HepG2 (cell line): Measurements from ENCODE around the gene CARMIL3. TPM values are rescaled to one million over a fixed set of nuclear protein-coding genes. Genes with fewer than 3 reads are reported as not detected.

Experiments
- AKAP8 ChIP-seq: sonication (generic); formaldehyde crosslinking; IDR thresholded peaks from 2 replicates; pipeline ENCODE4 v1.5.1; 2020; ENCODE audit warnings: mild to moderate bottlenecking, missing genetic modification reagents
- EP300 ChIP-seq, 3 experiments: sonication (generic) in 1 of 3; formaldehyde crosslinking in 1 of 3; IDR thresholded peaks; 2 replicates each; pipeline versions ENCODE4 v1.5.1 to v1.6.1; 2011 to 2020; ENCODE audit warnings: low read depth in 2 of 3, low read length in 2 of 3, borderline replicate concordance in 1 of 3, improper control_type of control experiment in 1 of 3, mild to moderate bottlenecking in 1 of 3, missing genetic modification reagents in 1 of 3, moderate library complexity in 1 of 3
- HMGA1 ChIP-seq: sonication (generic); formaldehyde crosslinking; conservative IDR thresholded peaks from 2 replicates; pipeline ENCODE4 v1.4.0; 2020; ENCODE audit warnings: missing genetic modification reagents
- KLF6 ChIP-seq: IDR thresholded peaks from 2 replicates; pipeline ENCODE4 v1.8.0; 2016; ENCODE audit warnings: missing biosample characterization, missing genetic modification reagents
- LCORL ChIP-seq, 2 experiments: fragments of 450-650 bp in 1 of 2; sonication (generic) in 1 of 2; formaldehyde crosslinking in 1 of 2; IDR thresholded peaks; 2 replicates each; pipeline versions ENCODE4 v1.5.0 to v1.6.1; 2017 to 2020; ENCODE audit warnings: antibody characterized with exemption in 1 of 2, missing genetic modification reagents in 1 of 2
- NCOA5 ChIP-seq: sonication (generic); formaldehyde crosslinking; IDR thresholded peaks from 2 replicates; pipeline ENCODE4 v1.4.0; 2020; ENCODE audit warnings: missing genetic modification reagents
- POLR2G ChIP-seq: fragments of 200-400 bp; formaldehyde crosslinking; IDR thresholded peaks from 2 replicates; pipeline ENCODE4 v1.6.1; 2018; ENCODE audit warnings: mild to moderate bottlenecking, low read depth, low read length, moderate library complexity
- PRMT3 ChIP-seq: sonication (generic); formaldehyde crosslinking; IDR thresholded peaks from 2 replicates; pipeline ENCODE4 v1.8.1; 2022; ENCODE audit warnings: low read depth, mild to moderate bottlenecking, moderate library complexity, missing genetic modification reagents, borderline replicate concordance
- SMAD9 ChIP-seq: sonication (generic); formaldehyde crosslinking; IDR thresholded peaks from 2 replicates; pipeline ENCODE4 v1.5.1; 2020; ENCODE audit warnings: mild to moderate bottlenecking, missing genetic modification reagents
- SNRNP70 ChIP-seq: fragments of 200-400 bp; formaldehyde crosslinking; IDR thresholded peaks from 2 replicates; pipeline ENCODE4 v1.6.1; 2017; ENCODE audit warnings: mild to moderate bottlenecking, low read depth, low read length, moderate library complexity
- ZBTB33 ChIP-seq: sonication (generic); formaldehyde crosslinking; IDR thresholded peaks from 2 replicates; pipeline ENCODE4 v1.4.0; 2020; ENCODE audit warnings: missing genetic modification reagents
- ZEB1 ChIP-seq: IDR thresholded peaks from 2 replicates; pipeline ENCODE4 v1.6.1; 2012; ENCODE audit warnings: mild to moderate bottlenecking, low read depth, inconsistent platforms; ENCODE audit not compliant: insufficient replicate concordance
- ZFP36L1 ChIP-seq: sonication (generic); formaldehyde crosslinking; IDR thresholded peaks from 2 replicates; pipeline ENCODE4 v1.8.0; 2022; ENCODE audit warnings: mild to moderate bottlenecking, missing genetic modification reagents, moderate library complexity
- ZNF225 ChIP-seq: sonication (generic); formaldehyde crosslinking; IDR thresholded peaks from 2 replicates; pipeline ENCODE4 v1.4.0; 2020; ENCODE audit warnings: mild to moderate bottlenecking, missing genetic modification reagents
- ZNF234 ChIP-seq: sonication (generic); formaldehyde crosslinking; conservative IDR thresholded peaks from 2 replicates; pipeline ENCODE4 v1.5.1; 2020; ENCODE audit warnings: mild to moderate bottlenecking, missing genetic modification reagents
- ZNF251 ChIP-seq: sonication (generic); formaldehyde crosslinking; IDR thresholded peaks from 2 replicates; pipeline ENCODE4 v1.9.0; 2021; ENCODE audit warnings: mild to moderate bottlenecking, missing genetic modification reagents
- ZNF280B ChIP-seq: sonication (generic); formaldehyde crosslinking; IDR thresholded peaks from 2 replicates; pipeline ENCODE4 v1.5.0; 2020; ENCODE audit warnings: missing genetic modification reagents, mild to moderate bottlenecking, borderline replicate concordance
- ZNF354B ChIP-seq: sonication (generic); formaldehyde crosslinking; IDR thresholded peaks from 2 replicates; pipeline ENCODE4 v1.8.0; 2022; ENCODE audit warnings: mild to moderate bottlenecking, missing genetic modification reagents
- ZNF432 ChIP-seq: sonication (generic); formaldehyde crosslinking; IDR thresholded peaks from 2 replicates; pipeline ENCODE4 v1.5.0; 2020; ENCODE audit warnings: missing genetic modification reagents, mild to moderate bottlenecking, borderline replicate concordance
- ZNF660 ChIP-seq: sonication (generic); formaldehyde crosslinking; IDR thresholded peaks from 2 replicates; pipeline ENCODE4 v1.5.1; 2020; ENCODE audit warnings: mild to moderate bottlenecking, low read depth, missing genetic modification reagents, borderline replicate concordance
- ZNF768 ChIP-seq: sonication (generic); formaldehyde crosslinking; IDR thresholded peaks from 2 replicates; pipeline ENCODE4 v1.4.0; 2020; ENCODE audit warnings: missing genetic modification reagents
- ZNF891 ChIP-seq: sonication (generic); formaldehyde crosslinking; IDR thresholded peaks from 2 replicates; pipeline ENCODE4 v1.5.0; 2020; ENCODE audit warnings: mild to moderate bottlenecking, missing genetic modification reagents
- polyA plus RNA-seq, 8 experiments: library from polyadenylated mRNA; depleted of rRNA in 3 of 8; stranded (reverse) in 7 of 8; unstranded in 1 of 8; fragments of >200 nt; fragmentation: Illumina TruSeq in 4 of 8; extraction: Trizol in 4 of 8; gene quantifications; 2 replicates each; pipeline versions ENCODE4 v1.2.1 to v1.2.3, GENCODE V29; 2011 to 2016; ENCODE audit warnings: low read depth in 4 of 8, missing spikeins in 1 of 8, mixed read lengths in 1 of 8; ENCODE audit not compliant: insufficient read depth in 1 of 8
- total RNA-seq, 5 experiments: library from RNA; depleted of rRNA; stranded (reverse); fragments of >200 nt; fragmentation: Illumina TruSeq; extraction: Trizol; gene quantifications; 2 replicates each; pipeline ENCODE4 v1.2.3, GENCODE V29; 2016; ENCODE audit warnings: low read depth in 1 of 5

Gene CARMIL3
- total and polyA plus RNA-seq, 2 of the 13 experiments (the other 11 are each of a cell fraction or from before 2014, with no cell fraction given), result 0.27 to 0.55 TPM

GRCh38 chr14:24103451-24103850 is 51.6 kb downstream of the CARMIL3 start (continued):
- TF ChIP-seq ZFP36L1 (CRISPR knock-in tag), result no peak
- TF ChIP-seq EP300 (IDR thresholded peaks at IDR 0.05; ENCODE audit: low read depth in 2 of 2, low read length in 2 of 2), result no peak
- TF ChIP-seq EP300 (CRISPR knock-in tag; IDR thresholded peaks at IDR 0.05; ENCODE audit: borderline replicate concordance), result no peak
- peak; percentile 66 for TF ChIP-seq POLR2G
- TF ChIP-seq ZNF354B (CRISPR knock-in tag), result no peak
- 0 out of 2 replicates have a peak, but pooled peaks have one; percentile 1 for TF ChIP-seq AKAP8
- TF ChIP-seq ZNF225 (CRISPR knock-in tag), result peak; percentile 52; the same call in 1 of the 2 replicates
- TF ChIP-seq ZNF891 (CRISPR knock-in tag), result peak; percentile 57; the same call in 1 of the 2 replicates
- TF ChIP-seq HMGA1, result no peak
- no peak for TF ChIP-seq KLF6 (CRISPR knock-in tag)
- TF ChIP-seq ZNF768 (CRISPR knock-in tag), result peak; percentile 36; the same call in 1 of the 2 replicates
- no peak for TF ChIP-seq ZEB1
- TF ChIP-seq LCORL (IDR thresholded peaks at IDR 0.05), result no peak
- TF ChIP-seq LCORL (CRISPR knock-in tag; IDR thresholded peaks at IDR 0.05), result no peak
- no peak for TF ChIP-seq ZNF234
- TF ChIP-seq ZNF660 (CRISPR knock-in tag), result no peak
- TF ChIP-seq PRMT3 (CRISPR knock-in tag), result no peak
- no peak for TF ChIP-seq SMAD9 (CRISPR knock-in tag)
- TF ChIP-seq NCOA5 (CRISPR knock-in tag), result no peak
- peak; percentile 22; the same call in 1 of the 2 replicates for TF ChIP-seq ZBTB33 (CRISPR knock-in tag)
- no peak for TF ChIP-seq SNRNP70
- TF ChIP-seq ZNF251, result no peak
- no peak for TF ChIP-seq ZNF432
- peak; percentile 61; the same call in 1 of the 2 replicates for TF ChIP-seq ZNF280B
